Measurements from ENCODE around the gene MEP1A. TPM values are rescaled to one million over a fixed set of nuclear protein-coding genes. Genes with fewer than 3 reads are reported as not detected.

MEP1A gene
- total and polyA plus RNA-seq, 2 of the 4 experiments (the other 2 are of a cell fraction) = not detected

DNA sequence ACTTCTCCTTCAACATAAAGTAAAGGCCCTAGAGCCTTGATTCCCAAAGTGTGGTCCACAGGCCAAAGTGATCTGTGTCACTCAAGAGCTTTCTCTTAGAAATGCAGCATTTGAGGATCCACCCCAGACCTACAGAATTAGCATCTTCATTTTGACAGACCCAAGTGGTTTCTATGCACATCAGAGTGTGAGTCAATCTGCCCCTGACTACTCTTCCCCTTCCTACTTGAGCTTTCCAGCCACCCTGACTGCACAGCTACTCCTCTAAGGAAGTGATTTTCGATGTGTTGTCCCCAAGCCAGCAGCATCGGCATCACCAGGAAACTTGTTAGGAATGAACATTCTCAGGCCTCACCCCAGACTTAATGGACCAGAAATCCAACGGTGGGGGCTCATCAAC is 2.6 kb downstream of the MEP1A start:
- CTCF ChIA-PET = no interaction called here
- in situ Hi-C loops (cut with MboI; ENCODE audit: low sequenced_read_pairs) = loop anchor here (25.0 kb wide), 1 partner anchor 384 kb away; no protein-coding TSS in a partner anchor

More for the DNA sequence above, 2.6 kb downstream of the MEP1A start:
- Histone ChIP-seq H3K9me3 (ENCODE audit: control insufficient read depth, insufficient read depth, low read length) (no peaks in the 10 kb centered on the region), H3K4me2 (ENCODE audit: low read depth, low read length) (no peak overlapping the region), H3K56ac (ENCODE audit: extremely low read depth, insufficient read depth, low read length) (no peak overlapping the region), H2BK120ac (ENCODE audit: low read depth, low read length) (no peak overlapping the region), H4K8ac (ENCODE audit: low read depth in 2 of 2, low read length in 2 of 2) (no peak overlapping the region), H4K20me1 (ENCODE audit: insufficient read depth, low read length) (no peaks in the 10 kb centered on the region), H3K9me1 (ENCODE audit: insufficient read depth, low read length) (no peaks in the 10 kb centered on the region), H2AK5ac (ENCODE audit: low read depth, low read length) (no peak overlapping the region), H2AFZ (replicated peaks; ENCODE audit: low read length, poor library complexity) (no peak overlapping the region), H2BK5ac (ENCODE audit: low read depth, low read length, poor library complexity, severe bottlenecking) (no peak overlapping the region), H3K79me1 (ENCODE audit: low read depth in 1 of 2, low read length in 2 of 2) (no peaks in the 10 kb centered on the region), H3K27me3 (ENCODE audit: control insufficient read depth, insufficient read depth, low read length) (no peaks in the 10 kb centered on the region), H3K18ac (ENCODE audit: low read depth, low read length) (no peak overlapping the region), H2AK9ac (replicated peaks; ENCODE audit: low read depth, low read length, poor library complexity) (no peak overlapping the region), H4K91ac (ENCODE audit: insufficient read depth, low read depth, low read length) (no peak overlapping the region), H4K5ac (ENCODE audit: low read depth, low read length) (no peak overlapping the region), H3K9ac (ENCODE audit: low read depth, low read length) (no peak overlapping the region), H2BK20ac (ENCODE audit: low read depth, low read length) (no peak overlapping the region), H3K36me3 (ENCODE audit: control insufficient read depth, insufficient read depth, low read length) (no peaks in the 10 kb centered on the region), H2BK15ac (ENCODE audit: low read depth, low read length) (no peak overlapping the region), H3K27ac (ENCODE audit: insufficient read depth, low read length) (no peak overlapping the region), H3K4me3 (ENCODE audit: insufficient read depth, low read depth, low read length) (no peak overlapping the region), H3K23ac (ENCODE audit: low read depth, low read length) (no peak overlapping the region), H3K14ac (replicated peaks; ENCODE audit: low read depth, low read length) (no peak overlapping the region), H3K4ac (ENCODE audit: low read depth, low read length) (no peak overlapping the region), H3K4me1 (ENCODE audit: control insufficient read depth, insufficient read depth, low read length) (no peaks in the 10 kb centered on the region)
- no CpG with 5 or more reads among the region's 3 CpGs for WGBS, 2 experiments (ENCODE audit: extremely low coverage in 2 of 2, insufficient read length in 1 of 2)
- BruUV-seq (replicated peaks) = no TSS peak
- intact Hi-C loops (cut with micrococcal nuclease) (no loop called here), dilution Hi-C loops (cut with HindIII; ENCODE audit: low sequenced_read_pairs, unreplicated experiment) (no loop called here)
- POLR2A ChIA-PET (ENCODE audit: unreplicated experiment) = no interaction called here
- no peak for TF ChIP-seq NFE2L2 (IDR thresholded peaks at IDR 0.05; ENCODE audit: low read depth, low read length)
- TF ChIP-seq CEBPB (IDR thresholded peaks at IDR 0.05; ENCODE audit: low read depth, low read length) = no peak
- no peak for TF ChIP-seq ELK1 (IDR thresholded peaks at IDR 0.05; ENCODE audit: borderline replicate concordance, low read depth, low read length)
- ATAC-seq (ENCODE audit: low read depth) (no peak), DNase-seq (no peak)

All from IMR-90 (cell line).